Lower leg skin (tissue), 3 donors: ENCODE data around the gene CDK11A.

Experiments
- CTCF ChIP-seq, 3 donors: fragments of 450-650 bp; IDR thresholded peaks; one replicate each; pipeline ENCODE4 v1.5.1; 2016; ENCODE audit warnings: antibody characterized with exemption in 3 of 3, mild to moderate bottlenecking in 3 of 3, moderate library complexity in 2 of 3
- POLR2A ChIP-seq, 2 donors: fragments of 450-650 bp; IDR thresholded peaks; one replicate each; pipeline ENCODE4 v1.6.1; 2016 to 2017; ENCODE audit warnings: antibody characterized with exemption in 2 of 2, mild to moderate bottlenecking in 1 of 2, moderate library complexity in 1 of 2

GRCh38 chr1:1670866-1671265 is 53.3 kb downstream of the CDK11A start:
- TF ChIP-seq POLR2A (IDR thresholded peaks at IDR 0.05), result no peak
- no peak for TF ChIP-seq CTCF (IDR thresholded peaks at IDR 0.05)
